GM12864 (cell line): ENCODE data around the gene RNU6-8.

Experiments used
- DNase-seq: peaks from one replicate; pipeline ENCODE4 v3.0.0-alpha.2; 2011; ENCODE audit warnings: low read depth
- H3K4me3 ChIP-seq: 2 replicates; pipeline ENCODE4 v1.5.1; 2011; ENCODE audit warnings: mild to moderate bottlenecking, low read depth, low read length, control low read depth
- CTCF ChIP-seq: IDR thresholded peaks from 2 replicates; pipeline ENCODE4 v1.5.1; 2011; ENCODE audit warnings: low read depth, mild to moderate bottlenecking, moderate library complexity, low read length, control low read depth, inconsistent platforms; ENCODE audit errors: missing control alignments

The RNU6-8 gene

GRCh38 chr14:32202998-32203882 lies at the start of gene RNU6-8:
TSS of gene RNU6-8 (minus strand) at chr14:32203269.
- DNase-seq: no peak
- no peak for TF ChIP-seq CTCF
- H3K4me3 ChIP-seq: peak within 1 kb of the TSS; percentile 55

GRCh38 chr14:32252030-32252670 lies 49.1 kb upstream of the RNU6-8 start:
- TF ChIP-seq CTCF: peak; percentile 78
- DNase-seq: peak; percentile 52
- H3K4me3 ChIP-seq: no peak overlapping the region

GRCh38 chr14:32251530-32251929 lies 48.5 kb upstream of the RNU6-8 start:
- no peak for TF ChIP-seq CTCF
- H3K4me3 ChIP-seq: no peak overlapping the region
- DNase-seq: no peak

GRCh38 chr14:32250681-32251080 lies 47.6 kb upstream of the RNU6-8 start:
- H3K4me3 ChIP-seq: no peak overlapping the region
- DNase-seq: no peak

GRCh38 chr14:32249780-32250179 lies 46.7 kb upstream of the RNU6-8 start:
- TF ChIP-seq CTCF: no peak
- H3K4me3 ChIP-seq: no peak overlapping the region
- no peak for DNase-seq

More at GRCh38 chr14:32250681-32251080, 47.6 kb upstream of the RNU6-8 start:
- TF ChIP-seq CTCF: no peak

- DNase-seq: no peak
- H3K4me3 ChIP-seq: no peak overlapping the region
- no peak for TF ChIP-seq CTCF
Observed at GRCh38 chr14:32249371-32249770, 46.3 kb upstream of the RNU6-8 start.
